Loucy (cell line): ENCODE data around the gene APIP.

ENCODE experiments used
- H2AFZ ChIP-seq: fragments of 200-600 bp; sonication (generic); 2 replicates; pipeline ENCODE4 v1.6.0; 2016; ENCODE audit warnings: antibody characterized with exemption, mild to moderate bottlenecking, low read length, moderate library complexity
- H3F3A ChIP-seq: fragments of 200-600 bp; 2 replicates; pipeline ENCODE4 v1.6.0; 2016; ENCODE audit warnings: antibody characterized with exemption, low read depth, mild to moderate bottlenecking
- H3K27me3 ChIP-seq: fragments of 200-600 bp; sonication (generic); 2 replicates; pipeline ENCODE4 v1.6.1; 2014; ENCODE audit warnings: low read length, mild to moderate bottlenecking; ENCODE audit not compliant: insufficient read depth, poor library complexity, severe bottlenecking
- H3K36me3 ChIP-seq: fragments of 200-600 bp; sonication (generic); 2 replicates; pipeline ENCODE4 v1.6.1; 2016; ENCODE audit warnings: low read length; ENCODE audit not compliant: insufficient read depth
- H3K4me1 ChIP-seq: fragments of 200-600 bp; sonication (generic); 2 replicates; pipeline ENCODE4 v1.5.1; 2014; ENCODE audit warnings: low read length, mild to moderate bottlenecking; ENCODE audit not compliant: insufficient read depth, poor library complexity, severe bottlenecking
- H3K4me2 ChIP-seq: fragments of 200-600 bp; sonication (generic); 2 replicates; pipeline ENCODE4 v1.6.0; 2014; ENCODE audit warnings: antibody characterized with exemption, low read length, low read depth, mild to moderate bottlenecking; ENCODE audit not compliant: poor library complexity, severe bottlenecking
- H3K4me3 ChIP-seq: fragments of 200-600 bp; sonication (generic); 2 replicates; pipeline ENCODE4 v1.5.1; 2014; ENCODE audit warnings: low read length, mild to moderate bottlenecking, mixed read lengths; ENCODE audit not compliant: poor library complexity, severe bottlenecking
- H3K79me2 ChIP-seq: fragments of 200-600 bp; sonication (generic); 2 replicates; pipeline ENCODE4 v1.6.1; 2014; ENCODE audit warnings: low read length; ENCODE audit not compliant: insufficient read depth
- H3K9ac ChIP-seq: fragments of 200-600 bp; sonication (generic); 2 replicates; pipeline ENCODE4 v1.6.0; 2014; ENCODE audit warnings: mild to moderate bottlenecking, low read depth, low read length, moderate library complexity; ENCODE audit not compliant: poor library complexity, severe bottlenecking
- H3K9me2 ChIP-seq: fragments of 200-600 bp; sonication (generic); replicated peaks from 2 replicates; pipeline ENCODE4 v1.6.1; 2016; ENCODE audit warnings: low read depth, low read length, mixed read lengths
- H3K9me3 ChIP-seq: fragments of 200-600 bp; sonication (generic); 2 replicates; pipeline ENCODE4 v1.6.1; 2014; ENCODE audit warnings: mild to moderate bottlenecking, antibody characterized with exemption, low read length, low read depth; ENCODE audit not compliant: insufficient read depth
- H4K20me1 ChIP-seq: fragments of 200-600 bp; sonication (generic); 2 replicates; pipeline ENCODE4 v1.6.0; 2014; ENCODE audit warnings: antibody characterized with exemption, low read length, mild to moderate bottlenecking; ENCODE audit not compliant: insufficient read depth, poor library complexity, severe bottlenecking
- CTCF ChIP-seq: fragments of 200-600 bp; sonication (generic); conservative IDR thresholded peaks from 2 replicates; pipeline ENCODE4 v1.5.1; 2014; ENCODE audit warnings: mild to moderate bottlenecking, antibody characterized with exemption, low read length
- EZH2phosphoT487 ChIP-seq: fragments of 200-600 bp; IDR thresholded peaks from 2 replicates; pipeline ENCODE4 v1.6.1; 2018; ENCODE audit warnings: antibody characterized with exemption, mild to moderate bottlenecking, moderate library complexity, borderline replicate concordance

Gene APIP

GRCh38 chr11:34938611-34939010, 22.4 kb upstream of the APIP start:
- H3K9ac ChIP-seq, result no peak overlapping the region
- H2AFZ ChIP-seq, result no peak overlapping the region
- H3K9me3 ChIP-seq, result no peaks in the 10 kb centered on the region
- H3F3A ChIP-seq, result peaks cover 5% of the 10 kb centered on the region; the same call in 1 of the 2 replicates
- no peak overlapping the region for H3K4me2 ChIP-seq
- no peak overlapping the region for H3K4me3 ChIP-seq
- no peak for TF ChIP-seq EZH2phosphoT487
- no peak for TF ChIP-seq CTCF
- no peaks in the 10 kb centered on the region for H3K9me2 ChIP-seq
- H3K79me2 ChIP-seq, result peaks cover 38% of the 10 kb centered on the region
- H3K36me3 ChIP-seq, result no peaks in the 10 kb centered on the region
- H3K27me3 ChIP-seq, result no peaks in the 10 kb centered on the region
- H3K4me1 ChIP-seq, result peaks cover 42% of the 10 kb centered on the region
- H4K20me1 ChIP-seq, result no peaks in the 10 kb centered on the region

GRCh38 chr11:34936945-34937629, 20.9 kb upstream of the APIP start:
- Histone ChIP-seq H3K79me2 (peaks cover 29% of the 10 kb centered on the region; the same call in 1 of the 2 replicates), H3K36me3 (peaks cover 7% of the 10 kb centered on the region; the same call in 1 of the 2 replicates), H4K20me1 (no peaks in the 10 kb centered on the region), H3K4me2 (peak overlapping the region; percentile 11), H3K27me3 (no peaks in the 10 kb centered on the region), H3K9me3 (no peaks in the 10 kb centered on the region), H2AFZ (no peak overlapping the region), H3K4me1 (peaks cover 42% of the 10 kb centered on the region), H3K9me2 (no peaks in the 10 kb centered on the region), H3F3A (peaks cover 5% of the 10 kb centered on the region; the same call in 1 of the 2 replicates), H3K9ac (no peak overlapping the region), H3K4me3 (no peak overlapping the region)
- no peak for TF ChIP-seq CTCF
- TF ChIP-seq EZH2phosphoT487, result no peak

- peaks cover 54% of the 10 kb centered on the region for H3K79me2 ChIP-seq
- H3K36me3 ChIP-seq, result peaks cover 8% of the 10 kb centered on the region; the same call in 1 of the 2 replicates
- no peaks in the 10 kb centered on the region for H3K9me3 ChIP-seq
- peaks cover 3% of the 10 kb centered on the region for H4K20me1 ChIP-seq
- no peaks in the 10 kb centered on the region for H3K27me3 ChIP-seq
- H3K9me2 ChIP-seq, result no peaks in the 10 kb centered on the region
- no peak overlapping the region for H2AFZ ChIP-seq
- H3K4me3 ChIP-seq, result no peak overlapping the region
- H3K4me1 ChIP-seq, result peaks cover 26% of the 10 kb centered on the region
- H3K9ac ChIP-seq, result no peak overlapping the region
- TF ChIP-seq EZH2phosphoT487 (no peak), CTCF (no peak)
- H3K4me2 ChIP-seq, result no peak overlapping the region
- H3F3A ChIP-seq, result no peaks in the 10 kb centered on the region
These were observed 13.9 kb upstream of the APIP start for GRCh38 chr11:34929794-34930763.
